NCI-H748 (cell line): Measurements from ENCODE around the gene SLC26A5.
"Not testable (repeated sequence)": the region's sequence is repeated elsewhere in the genome, so short reads cannot be mapped to it uniquely, and the experiment has no call there.

ENCODE experiments used
- DNase-seq: peaks from one replicate; lab custom pipeline; 2025; ENCODE audit not compliant: unreplicated experiment; lab: John Stamatoyannopoulos, UW

The SLC26A5 gene

DNA sequence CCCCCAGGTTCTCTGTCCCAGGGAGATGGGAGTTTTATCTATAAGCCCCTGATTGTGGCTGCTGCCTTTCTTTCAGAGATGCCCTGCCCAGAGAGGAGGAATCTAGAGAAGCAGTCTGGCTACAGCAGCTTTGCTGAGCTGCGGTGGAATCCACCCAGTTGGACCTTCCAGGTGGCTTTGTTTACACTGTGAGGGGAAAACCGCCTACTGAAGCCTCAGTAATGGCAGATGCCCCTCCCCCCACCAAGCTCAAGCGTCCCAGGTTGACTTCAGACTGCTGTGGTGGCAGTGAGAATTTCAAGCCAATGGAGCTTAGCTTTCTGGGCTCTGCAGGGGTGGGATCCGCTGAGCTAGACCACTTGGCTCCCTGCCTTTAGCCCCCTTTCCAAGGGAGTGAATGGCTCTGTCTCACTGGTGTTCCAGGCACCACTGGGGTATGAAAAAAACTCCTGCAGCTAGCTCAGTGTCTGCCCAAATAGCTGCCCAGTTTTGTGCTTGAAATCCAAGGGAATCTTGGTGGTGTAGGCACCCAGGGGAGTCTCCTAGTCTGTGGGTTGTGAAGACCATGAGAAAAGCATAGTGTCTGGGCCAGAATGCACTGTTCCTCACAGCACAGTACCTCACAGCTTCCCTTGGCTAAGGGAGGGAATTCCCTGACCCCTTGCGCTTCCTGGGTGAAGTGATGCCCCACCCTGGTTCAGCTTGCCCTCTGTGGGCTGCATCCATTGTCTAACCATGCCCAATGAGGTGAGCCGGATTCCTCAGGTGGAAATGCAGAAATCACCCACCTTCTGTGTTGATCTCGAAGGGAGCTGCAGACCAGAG lies 40.0 kb downstream of the SLC26A5 start:
- DNase-seq: not testable (repeated sequence)

DNA sequence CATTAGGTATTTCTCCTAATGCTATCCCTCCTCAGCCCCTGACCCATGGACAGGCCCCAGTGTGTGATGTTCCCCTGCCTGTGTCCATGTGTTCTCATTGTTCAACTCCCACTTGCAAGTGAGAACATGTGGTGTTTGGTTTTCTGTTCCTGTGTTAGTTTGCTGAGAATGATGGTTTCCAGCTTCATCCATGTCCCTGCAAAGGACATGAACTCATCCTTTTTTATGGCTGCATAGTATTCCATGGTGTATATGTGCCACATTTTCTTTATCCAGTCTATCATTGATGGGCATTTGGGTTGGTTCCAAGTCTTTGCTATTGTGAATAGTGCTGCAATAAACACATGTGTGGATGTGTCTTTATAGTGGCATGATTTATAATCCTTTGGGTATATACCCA lies 46.3 kb downstream of the SLC26A5 start:
- not testable (repeated sequence) for DNase-seq

DNA sequence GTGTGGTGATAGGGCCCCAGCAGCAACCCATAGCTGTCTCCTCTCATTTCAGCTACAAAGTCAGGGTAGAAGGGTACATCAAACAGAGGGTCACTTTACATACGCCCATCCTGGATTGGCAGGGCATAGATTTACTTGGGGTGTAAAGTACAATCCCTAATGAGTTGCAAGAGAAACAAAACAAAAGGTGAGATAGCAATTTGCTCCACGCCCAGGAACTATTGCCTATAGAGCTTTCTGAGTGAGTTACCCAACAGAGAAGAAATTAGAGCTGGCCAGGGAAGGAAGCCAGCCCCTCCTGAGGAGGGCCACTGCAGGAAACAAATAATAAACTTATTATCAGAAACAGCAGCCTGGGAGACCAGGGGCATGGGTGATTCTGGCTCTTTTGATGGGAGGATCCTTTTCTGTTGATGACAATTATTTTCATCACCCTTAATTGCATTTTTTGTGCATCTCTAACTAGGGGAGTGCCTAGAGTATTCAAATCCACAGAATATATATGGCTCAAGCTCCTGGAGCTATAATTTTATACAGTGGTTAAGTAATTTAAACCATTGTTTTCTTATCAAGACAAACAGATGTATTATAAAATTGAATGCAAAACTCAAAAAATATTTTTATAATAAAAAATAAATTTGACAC lies 47.4 kb downstream of the SLC26A5 start:
- no peak for DNase-seq

DNA sequence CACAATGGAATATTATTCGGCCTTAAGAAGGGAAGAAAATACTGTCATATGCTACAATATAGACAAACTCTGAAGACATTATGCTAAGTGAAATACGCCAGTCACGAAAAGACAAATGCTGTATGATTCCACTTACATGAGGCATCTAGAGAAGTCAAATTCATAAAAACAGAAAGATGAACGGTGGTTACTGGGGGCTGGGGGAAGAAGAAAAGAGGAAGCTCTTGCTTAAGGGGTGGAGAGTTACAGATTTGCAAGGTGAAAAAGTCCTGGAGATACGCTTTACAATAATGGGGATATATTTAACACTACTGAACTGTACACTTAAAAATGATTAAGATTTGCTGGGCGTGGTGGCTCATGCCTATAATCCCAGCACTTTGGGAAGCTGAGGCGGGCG lies 49.5 kb downstream of the SLC26A5 start:
- DNase-seq: no peak

DNA sequence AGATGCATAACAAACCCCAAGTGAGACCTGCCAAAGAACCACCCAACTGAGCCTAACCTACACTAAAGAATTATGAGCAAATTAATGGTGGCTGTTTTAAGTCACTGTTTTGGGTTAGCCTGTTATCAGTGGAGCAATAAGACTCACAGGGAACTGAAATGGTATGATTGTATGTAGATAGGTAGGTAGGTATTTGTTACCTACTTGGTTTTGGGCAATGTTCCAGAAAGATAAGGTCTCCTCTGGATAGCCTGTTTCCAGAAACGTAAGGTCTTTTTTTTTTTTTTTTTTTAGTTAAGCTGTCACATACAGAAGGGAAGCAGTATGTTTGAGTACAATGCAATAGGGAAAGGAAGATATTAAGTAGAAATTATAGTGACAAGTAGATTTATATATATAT lies 50.9 kb downstream of the SLC26A5 start:
- DNase-seq: no peak

DNA sequence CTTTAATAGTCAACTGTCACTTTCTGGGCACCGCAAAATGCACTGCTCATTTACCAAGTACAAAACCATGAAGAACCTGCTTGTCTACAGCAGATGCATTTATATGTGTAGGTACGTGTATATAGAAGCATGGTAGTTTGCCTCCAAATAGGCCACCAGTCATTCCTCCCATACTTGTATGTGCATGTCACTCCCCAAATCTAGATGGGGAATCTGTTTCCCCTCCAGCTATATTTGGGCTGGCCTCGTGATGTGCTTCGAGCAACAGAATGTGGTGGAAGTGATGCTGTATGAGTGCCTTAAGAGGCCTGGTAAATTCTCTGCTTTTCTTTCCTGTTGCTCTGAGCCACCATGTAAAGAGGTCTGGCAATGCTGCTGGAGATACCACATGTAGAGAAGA lies 51.4 kb downstream of the SLC26A5 start:
- no peak for DNase-seq

DNA sequence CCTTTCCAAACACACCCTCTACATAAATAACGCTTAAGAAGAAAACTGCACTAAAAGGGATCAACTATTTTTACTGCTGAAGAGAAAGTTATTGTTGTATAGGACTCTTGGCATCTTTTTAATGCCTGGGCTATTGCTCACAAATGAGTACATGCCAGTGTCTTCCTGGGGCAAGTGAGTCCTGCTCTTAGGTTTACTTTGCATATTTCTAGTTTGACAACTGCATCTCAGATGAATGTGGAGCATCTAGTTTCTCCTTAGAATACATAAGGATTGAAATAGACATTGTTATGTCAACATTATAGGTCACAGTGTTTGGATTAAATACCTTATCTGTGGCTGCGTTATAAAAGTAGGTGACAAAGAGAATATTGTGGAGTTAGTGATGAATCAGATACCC lies 54.0 kb downstream of the SLC26A5 start:
- DNase-seq: no peak

DNA sequence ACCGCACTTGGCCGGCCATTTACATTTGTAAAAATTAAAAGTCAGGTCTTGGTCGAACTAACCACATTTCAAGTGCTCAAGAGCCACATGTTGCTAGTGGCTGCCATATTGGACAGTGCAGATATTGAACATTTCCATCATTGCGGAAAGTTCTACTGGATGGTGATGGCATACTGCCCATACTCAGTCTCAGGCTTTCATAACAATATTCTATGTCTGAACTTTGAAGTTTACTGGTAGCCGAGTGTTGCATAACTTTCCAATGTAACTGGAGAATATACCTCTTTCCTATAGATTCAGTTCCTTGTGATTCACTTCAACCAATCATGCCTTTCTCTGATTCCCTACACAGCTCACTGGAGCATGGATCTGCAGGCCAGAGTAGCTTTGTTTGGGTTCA lies 54.9 kb downstream of the SLC26A5 start:
- DNase-seq: no peak

DNA sequence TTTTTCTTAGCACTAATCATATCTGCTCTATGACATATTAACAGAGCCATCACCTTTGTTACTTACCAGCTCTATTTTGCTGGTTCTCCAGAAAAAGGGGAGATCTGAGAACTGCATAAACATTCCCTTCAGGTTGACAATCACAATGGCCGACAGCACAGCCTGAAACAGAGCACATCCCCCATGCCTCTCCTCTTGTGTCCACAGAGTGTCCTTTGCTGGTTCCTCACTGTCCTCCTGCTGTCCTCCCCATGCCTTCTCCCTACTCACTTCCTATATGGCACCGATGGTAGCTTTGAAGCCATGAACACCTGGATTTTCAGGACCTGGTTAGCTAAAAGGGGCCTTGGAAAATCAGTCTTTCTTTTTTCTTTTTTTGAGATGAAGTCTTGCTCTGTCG lies 56.7 kb downstream of the SLC26A5 start:
- no peak for DNase-seq

DNA sequence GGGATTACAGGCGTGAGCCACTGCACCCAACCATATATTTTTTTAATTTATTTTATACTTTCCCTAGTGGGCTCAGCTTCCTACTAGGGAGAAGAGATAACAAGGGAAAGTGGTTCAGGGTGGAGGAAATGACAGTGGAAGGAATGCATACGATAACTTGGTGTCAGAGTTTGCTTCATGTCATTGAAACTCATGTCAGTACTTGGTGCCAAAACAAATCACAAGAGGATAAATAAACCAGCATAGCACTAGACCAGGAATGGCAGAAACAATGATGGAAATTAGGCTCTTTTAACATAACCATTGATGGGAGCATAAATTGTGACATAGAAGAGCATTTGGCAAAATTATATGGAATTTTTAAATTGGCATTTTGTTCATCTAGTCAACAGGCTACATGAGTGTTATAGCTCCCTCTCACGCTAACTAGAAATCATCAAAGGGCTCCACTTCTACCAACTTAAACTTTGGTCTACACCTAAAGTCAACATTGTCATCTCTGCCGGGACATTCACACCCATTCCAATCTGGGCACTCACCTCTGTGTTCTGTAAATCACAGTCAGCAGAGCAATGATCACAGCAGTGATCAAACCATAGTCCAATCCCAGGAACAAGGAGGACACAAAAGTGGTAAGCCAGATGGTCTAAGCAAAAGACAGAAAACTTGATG lies 57.4 kb downstream of the SLC26A5 start:
- no peak for DNase-seq

DNA sequence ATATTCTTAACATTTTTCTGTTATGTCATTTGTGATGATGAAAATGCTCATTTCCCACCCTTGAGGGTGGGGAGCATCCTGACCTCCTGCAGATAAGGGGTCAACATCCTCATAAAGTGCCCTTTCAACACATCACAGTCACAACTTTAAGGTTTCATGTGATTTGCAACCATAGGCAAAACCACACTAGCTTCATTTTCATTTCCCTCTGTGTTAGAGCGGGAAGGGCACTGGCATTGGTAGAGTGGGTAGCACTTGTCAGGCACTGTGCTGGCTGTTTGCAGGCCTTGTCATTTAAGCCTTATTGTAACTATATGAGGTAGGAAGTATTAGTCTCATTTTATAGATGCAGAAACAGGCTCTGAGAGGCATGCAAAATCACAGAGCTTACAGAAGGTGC lies 58.8 kb downstream of the SLC26A5 start:
- DNase-seq: no peak

DNA sequence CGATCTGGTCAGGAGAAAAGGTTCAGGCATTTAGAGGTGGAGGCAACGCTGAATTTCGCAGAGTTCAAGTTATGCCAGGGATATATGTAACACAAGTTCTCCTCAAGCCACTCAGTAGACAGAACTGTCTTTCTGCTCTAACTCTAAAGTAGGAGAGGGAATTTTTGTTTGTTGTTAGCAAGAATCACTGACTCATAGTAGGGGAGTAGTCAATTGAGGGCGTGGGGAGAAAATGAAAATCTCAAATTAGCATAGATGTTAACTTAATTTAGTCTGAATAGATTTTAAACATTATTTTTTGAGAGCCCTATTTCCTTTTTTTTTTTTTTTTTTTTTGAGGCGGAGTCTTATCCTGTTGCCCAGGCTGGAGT lies 64.0 kb downstream of the SLC26A5 start:
- no peak for DNase-seq

DNA sequence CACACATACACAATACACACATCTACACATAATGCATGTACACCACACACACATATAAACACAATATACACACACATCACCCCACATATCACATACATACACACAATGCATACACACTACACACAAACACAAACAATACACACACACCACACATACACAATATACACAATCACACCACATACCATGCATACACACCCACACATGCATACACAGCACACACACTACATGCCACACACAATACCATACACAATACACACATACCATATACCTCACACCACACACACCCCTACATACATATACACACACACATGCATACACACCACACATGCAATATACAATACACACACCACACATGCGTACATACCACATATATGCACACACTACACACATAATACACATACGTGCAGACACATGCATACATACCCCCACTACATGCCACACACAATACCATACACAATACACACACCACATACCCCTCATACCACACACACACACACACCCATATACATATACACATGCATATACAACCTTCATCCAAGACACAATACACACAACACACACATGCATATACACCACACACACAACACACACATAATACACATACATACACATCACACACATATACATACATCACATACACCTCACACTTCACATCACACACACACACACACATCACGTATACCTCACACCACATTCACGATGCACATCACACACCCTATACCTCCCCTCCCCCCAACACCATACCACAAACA lies 64.6 kb downstream of the SLC26A5 start:
- no peak for DNase-seq

DNA sequence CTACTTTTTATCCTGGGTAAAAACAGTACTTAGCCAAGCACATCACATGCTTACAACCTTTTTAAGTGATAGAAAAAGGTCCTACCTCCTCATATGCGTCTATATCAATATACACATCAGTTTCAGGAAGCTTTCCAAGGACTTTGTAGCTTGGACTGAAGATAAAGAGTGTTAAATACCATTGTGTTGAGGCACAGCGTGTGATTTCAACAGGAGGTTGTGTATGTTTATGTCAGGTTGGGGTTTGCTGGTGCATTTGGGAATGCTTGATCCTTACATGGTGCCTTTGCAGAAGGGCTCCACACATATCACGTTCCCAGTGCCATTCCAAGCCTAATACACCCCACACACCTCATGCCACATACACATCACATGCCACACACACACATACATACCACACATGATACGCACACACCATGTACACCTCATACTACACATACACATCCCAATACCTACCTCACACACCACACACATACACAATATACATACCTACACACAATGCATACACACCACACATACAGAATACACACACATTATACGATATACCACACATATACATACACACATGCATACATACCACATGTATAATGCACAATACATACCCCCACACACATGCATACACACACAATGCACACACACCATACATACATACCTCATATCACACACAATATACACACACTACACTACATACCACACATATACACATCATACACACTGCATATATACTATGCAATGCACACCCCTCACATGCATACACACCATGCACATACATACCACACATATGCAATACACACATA lies 65.4 kb downstream of the SLC26A5 start:
- no peak for DNase-seq

DNA sequence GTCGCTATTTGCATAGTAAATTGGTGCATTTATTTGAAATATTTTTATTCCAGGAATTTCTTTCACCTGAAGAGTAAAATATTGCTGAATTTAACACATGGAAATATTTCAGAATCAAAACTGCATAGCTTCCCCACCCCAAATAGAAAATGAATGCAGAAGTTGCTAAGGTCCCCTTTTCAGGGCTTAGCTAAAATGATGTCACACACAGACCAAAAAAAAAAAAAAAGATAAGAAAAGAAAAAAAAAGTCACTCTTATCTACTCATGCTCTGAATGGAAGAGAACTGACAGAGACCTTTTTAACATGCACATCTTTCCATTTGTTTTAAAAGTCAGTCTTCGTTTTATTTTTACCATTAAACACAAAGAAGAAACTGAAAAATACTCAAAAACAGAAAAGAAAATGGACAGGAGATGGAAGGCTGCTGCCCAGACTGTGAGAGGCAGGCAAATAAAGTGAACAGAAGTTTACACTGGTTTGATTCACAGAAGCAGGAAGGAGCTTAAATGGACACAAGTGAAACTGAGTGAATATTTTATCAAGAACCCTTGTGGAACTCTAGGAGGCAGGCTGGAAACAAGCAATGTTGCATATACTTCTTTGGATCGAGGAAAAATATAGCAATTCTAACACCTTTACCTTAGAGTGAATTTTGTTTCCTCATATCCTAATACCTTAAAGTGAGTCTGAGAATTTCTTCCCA lies 66.6 kb downstream of the SLC26A5 start:
- no peak for DNase-seq

DNA sequence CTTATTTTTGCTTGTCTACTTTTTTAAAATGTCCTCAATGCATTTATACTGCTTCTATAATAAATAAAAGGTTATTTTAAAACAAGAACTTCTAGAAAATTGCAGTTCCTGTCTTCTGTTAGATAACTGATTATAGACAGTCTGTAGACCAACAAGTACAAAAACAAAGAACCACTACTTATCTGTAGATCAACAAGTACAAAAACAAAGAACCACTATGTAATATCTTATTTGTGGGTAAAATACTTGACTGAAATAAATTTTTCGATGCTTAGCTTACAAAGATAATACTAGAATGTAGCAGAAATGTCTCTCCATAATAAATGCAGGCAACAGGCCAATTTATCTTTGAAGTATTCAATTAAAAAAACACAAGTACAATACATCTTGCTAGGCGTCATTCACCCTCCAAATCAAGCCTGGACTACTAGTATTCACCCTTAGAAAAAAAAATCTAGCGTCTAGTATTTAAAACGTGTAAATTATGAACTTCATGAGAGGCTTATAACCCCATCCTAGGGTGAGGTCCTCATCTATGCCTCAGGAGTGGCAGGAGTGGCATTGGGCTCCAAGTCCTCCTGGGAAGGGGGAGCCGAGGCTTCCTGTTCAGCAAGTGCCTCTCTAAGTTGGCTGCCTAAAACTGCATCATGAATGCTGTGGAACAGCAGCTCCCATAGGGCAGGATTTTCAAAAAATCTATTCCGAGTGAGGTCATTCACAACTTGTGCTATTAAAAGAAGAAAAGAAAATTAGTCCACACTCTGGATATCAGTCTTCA lies 72.0 kb downstream of the SLC26A5 start:
- DNase-seq: no peak

DNA sequence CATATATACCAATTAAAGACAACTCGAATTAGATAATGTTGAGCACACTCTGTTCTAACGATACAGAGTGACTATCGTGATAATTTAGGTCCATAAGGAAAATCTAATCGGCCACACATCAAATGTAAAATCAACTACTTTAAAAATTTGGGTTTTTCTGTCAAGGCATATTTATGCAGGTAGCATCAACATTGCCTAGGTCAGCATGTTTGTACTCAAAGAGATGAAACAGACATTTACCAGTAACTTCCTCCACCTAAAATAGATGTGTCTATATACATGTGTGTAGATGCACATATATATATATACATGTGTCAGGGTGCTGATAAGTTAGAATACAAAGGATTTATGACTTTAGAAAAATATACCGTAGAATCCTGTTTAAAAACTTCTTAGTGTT lies 76.6 kb downstream of the SLC26A5 start:
- no peak for DNase-seq

DNA sequence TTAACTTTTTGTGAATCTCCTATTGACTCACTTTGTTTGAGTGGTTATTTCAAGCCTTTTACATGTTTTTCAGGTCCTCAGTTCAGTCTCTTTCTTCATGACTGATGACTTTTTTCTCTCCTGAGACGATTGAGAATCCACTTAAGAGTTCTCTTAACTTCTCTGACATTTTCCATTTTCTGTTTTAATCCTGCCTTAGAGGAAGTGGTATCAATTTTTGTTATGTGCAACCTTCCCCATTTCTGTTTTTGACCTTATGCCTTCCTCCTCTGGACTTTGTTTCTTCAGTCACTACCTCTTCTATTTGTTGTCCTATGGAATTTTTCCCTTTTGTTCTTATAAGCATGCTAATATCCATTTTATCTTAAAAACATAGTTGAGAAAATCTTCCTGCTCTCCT lies 96.2 kb downstream of the SLC26A5 start:
- no peak for DNase-seq

DNA sequence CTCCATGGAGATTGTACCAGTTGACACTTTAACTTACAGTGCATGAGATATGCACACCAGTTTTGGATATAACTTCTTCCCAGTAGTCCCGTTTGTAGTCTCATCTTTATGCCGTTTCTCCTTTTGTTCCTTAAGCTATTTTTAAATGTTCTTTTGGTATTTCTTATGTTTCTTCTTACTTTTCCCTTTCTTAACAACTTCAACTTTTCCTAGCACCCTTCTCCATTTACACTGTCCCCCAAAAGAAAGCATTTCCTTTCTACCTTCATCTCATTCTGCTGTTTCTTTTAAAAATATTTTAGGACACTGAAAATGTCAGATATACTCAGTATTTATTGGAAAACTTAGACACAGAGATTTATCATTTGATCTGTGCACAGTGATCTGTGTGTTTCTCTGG lies 97.0 kb downstream of the SLC26A5 start:
- DNase-seq: no peak
